GM10248 (cell line): ENCODE measurements around the gene NUDT4.

Experiments used
- CTCF ChIA-PET: fragments of 300-600 bp; sonication (Branson Sonifier 250); formaldehyde crosslinking; extraction: SDS; loops from one replicate; lab custom pipeline; 2021; ENCODE audit warnings: antibody characterized with exemption; lab: Yijun Ruan, JAX
- POLR2A ChIA-PET: fragments of 350-650 bp; sonication (Branson Sonifier 250); formaldehyde crosslinking; extraction: SDS; loops from one replicate; lab custom pipeline; 2020; ENCODE audit warnings: antibody characterized with exemption; lab: Yijun Ruan, JAX
- DNase-seq: peaks from one replicate; pipeline ENCODE4 v3.0.0; 2012; ENCODE audit errors: extremely low spot score
- TF ChIP-seq, protein P1 (sequence below): IDR thresholded peaks from 2 replicates; pipeline ENCODE4 v1.5.1; 2012; ENCODE audit warnings: mild to moderate bottlenecking, low read depth; ENCODE audit errors: extremely low read depth, missing control alignments, control extremely low read depth

NUDT4 gene

DNA sequence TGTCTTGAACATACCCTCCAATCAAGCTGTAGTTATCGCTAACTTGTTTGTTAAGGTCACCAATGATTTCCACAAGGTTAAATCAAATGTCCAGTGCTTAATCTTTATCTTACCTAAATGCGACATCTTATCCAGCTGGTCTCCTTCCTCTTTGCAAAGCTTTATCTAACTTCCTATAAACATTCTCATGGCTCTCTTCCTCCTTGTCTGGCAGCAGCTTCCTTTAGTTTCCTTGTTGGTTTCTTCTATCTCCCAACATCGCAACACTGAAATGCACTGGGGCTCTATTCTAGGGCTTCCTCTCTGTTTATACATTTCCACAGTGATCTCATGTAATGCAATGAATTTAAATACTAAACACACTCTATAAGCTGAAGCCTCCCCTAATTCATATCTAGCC lies 35.3 kb downstream of the NUDT4 start:
- ChIA-PET CTCF (interaction anchor here (1.2 to 3.8 kb wide), 3 partner anchors 9 to 426 kb away, joined by 3 to 15 read pairs (median 4); no protein-coding TSS in a partner anchor), POLR2A (no interaction called here)
- TF ChIP-seq, protein P1, sequence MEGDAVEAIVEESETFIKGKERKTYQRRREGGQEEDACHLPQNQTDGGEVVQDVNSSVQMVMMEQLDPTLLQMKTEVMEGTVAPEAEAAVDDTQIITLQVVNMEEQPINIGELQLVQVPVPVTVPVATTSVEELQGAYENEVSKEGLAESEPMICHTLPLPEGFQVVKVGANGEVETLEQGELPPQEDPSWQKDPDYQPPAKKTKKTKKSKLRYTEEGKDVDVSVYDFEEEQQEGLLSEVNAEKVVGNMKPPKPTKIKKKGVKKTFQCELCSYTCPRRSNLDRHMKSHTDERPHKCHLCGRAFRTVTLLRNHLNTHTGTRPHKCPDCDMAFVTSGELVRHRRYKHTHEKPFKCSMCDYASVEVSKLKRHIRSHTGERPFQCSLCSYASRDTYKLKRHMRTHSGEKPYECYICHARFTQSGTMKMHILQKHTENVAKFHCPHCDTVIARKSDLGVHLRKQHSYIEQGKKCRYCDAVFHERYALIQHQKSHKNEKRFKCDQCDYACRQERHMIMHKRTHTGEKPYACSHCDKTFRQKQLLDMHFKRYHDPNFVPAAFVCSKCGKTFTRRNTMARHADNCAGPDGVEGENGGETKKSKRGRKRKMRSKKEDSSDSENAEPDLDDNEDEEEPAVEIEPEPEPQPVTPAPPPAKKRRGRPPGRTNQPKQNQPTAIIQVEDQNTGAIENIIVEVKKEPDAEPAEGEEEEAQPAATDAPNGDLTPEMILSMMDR, result no peak
- DNase-seq, result no peak

DNA sequence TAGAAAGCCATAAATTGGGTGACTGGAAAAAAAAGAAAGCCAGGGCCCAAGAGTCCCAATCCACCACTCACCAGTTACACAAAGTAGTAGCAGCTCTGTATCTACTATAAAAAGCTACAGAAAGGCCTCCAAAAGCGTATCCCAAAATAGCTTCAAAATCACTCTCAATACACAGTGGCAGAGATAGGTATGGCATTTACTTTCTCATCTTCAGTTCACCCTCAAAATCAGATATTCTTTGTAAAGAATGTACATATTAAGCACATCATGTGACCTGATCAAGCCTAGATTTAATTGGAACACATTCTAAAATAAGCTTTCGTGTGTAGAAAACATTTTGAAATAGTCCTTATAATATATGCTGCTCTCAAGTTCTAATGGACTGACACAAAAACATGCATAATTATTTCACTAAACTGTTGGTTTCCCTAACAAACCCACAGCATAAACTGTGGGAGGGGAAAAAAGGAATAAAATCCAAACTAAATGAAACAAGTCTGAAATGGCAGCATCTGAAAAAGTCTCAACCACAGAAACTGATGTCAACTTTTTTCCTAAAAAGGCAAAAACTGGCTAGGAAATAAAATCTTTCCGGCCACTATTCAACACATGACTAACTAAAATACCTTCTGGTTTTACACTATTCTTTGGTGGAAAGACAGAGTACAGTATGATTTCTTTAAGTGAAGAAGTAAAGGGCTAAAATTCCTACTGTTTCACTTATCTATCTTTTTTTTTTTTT lies 38.2 kb downstream of the NUDT4 start:
- peak; percentile 22 for DNase-seq
- ChIA-PET CTCF (interaction anchor here (0.6 to 3.8 kb wide), 9 partner anchors 10 to 686 kb away, joined by 3 to 15 read pairs (median 6); no protein-coding TSS in a partner anchor), POLR2A (interaction anchor here (0.9 kb wide), 1 partner anchor 10 kb away, joined by 3 read pairs; no protein-coding TSS in a partner anchor)
- TF ChIP-seq, protein P1, result no peak

DNA sequence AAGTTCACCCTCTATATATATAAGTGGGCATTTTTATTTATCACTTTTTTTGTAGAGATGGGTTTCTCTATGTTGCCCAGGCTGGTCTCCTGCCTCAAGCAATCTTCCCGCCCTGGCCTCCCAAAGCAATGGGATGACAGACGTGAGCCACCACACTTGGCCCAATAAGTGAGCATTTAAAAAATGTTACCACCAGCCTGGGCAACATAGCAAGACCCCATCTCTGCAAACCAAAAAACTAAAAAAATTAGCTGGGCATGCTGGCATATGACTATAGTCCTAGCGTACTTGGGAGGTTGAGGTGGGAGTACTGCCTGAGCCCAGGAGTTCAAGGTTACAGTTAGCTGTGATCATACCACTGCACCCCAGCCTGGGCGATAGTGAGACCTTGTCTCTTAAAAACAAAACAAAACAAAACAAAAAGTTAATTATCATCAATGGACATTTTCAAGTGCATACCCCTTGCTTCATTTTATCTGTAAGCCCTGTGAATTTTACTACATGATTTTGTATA lies 40.3 kb downstream of the NUDT4 start:
- ChIA-PET POLR2A (no interaction called here), CTCF (interaction anchor here (1.2 to 7.3 kb wide), 4 partner anchors 11 to 431 kb away, joined by 3 to 108 read pairs (median 20); no protein-coding TSS in a partner anchor)
- no peak for DNase-seq
- TF ChIP-seq, protein P1, result no peak

DNA sequence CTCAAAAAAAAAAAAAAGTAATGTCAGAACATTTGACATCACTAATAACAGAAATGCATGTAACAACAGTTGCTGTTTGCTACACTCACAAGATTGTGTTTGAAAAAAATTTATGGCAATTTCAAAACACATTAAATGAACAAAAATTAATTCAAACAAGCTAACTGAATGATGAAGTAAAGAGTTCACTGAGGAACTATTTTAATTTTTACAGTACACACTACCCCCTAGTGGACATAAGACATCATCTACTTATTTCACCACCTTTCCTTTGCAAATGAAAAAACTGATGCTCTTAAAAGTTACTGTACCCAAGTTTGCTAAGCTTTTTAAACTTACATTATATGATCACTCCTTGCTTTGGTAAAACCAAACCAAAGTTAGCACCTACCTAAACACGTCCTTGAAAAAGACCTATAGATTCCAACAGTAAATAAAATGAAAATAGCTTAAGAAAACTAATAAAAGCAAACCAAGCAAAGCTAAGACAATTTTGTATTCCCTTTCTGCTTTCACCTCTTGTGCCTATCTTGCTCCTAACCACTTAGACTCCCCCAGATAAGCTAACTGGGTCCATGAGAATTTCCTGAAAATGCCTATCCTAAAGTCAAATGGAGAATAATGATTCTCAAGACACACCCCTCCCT lies 41.8 kb downstream of the NUDT4 start:
- CTCF ChIA-PET, result interaction anchor here (0.7 to 7.3 kb wide), 55 partner anchors 9 to 733 kb away, joined by 3 to 108 read pairs (median 4); partner anchors contain the start of genes EEA1 and NUDT4
- peak; percentile 27 for DNase-seq
- POLR2A ChIA-PET, result interaction anchor here (1.0 kb wide), 1 partner anchor 14 kb away, joined by 3 read pairs; no protein-coding TSS in a partner anchor
- TF ChIP-seq, protein P1, result peak; percentile 53

DNA sequence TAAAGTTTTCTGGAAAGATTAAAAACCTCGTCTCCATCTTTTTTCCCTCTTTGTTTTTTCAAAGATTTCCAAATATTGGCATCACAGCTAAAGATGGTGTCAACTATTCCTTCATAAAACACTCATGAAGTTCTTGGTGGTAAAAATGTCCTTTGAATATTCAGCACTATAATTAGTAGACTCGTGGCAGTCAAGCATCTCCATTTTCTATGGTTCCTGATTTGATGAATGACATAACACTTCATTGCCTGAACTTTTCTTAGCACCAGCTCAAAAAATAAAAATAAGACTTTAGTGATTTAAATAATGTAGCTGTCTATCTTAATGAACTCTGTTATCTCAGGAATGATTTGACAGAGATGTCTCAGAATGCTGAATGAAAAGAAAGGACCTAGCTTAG lies 44.3 kb downstream of the NUDT4 start:
- ChIA-PET CTCF (interaction anchor here (1.0 to 7.3 kb wide), 5 partner anchors 9 to 679 kb away, joined by 4 to 108 read pairs (median 9); no protein-coding TSS in a partner anchor), POLR2A (no interaction called here)
- TF ChIP-seq, protein P1, result no peak
- DNase-seq, result no peak
